Activated CD8-positive, alpha-beta T cell treated with anti-CD3 and anti-CD28 coated beads, Interleukin-2, amount 10 ng/mL, durations not matched to agents 7 days and 5 days (primary cell): ENCODE measurements around the gene OSER1. TPM values are rescaled to one million over a fixed set of nuclear protein-coding genes. Genes with fewer than 3 reads are reported as not detected.
A peak's percentile ranks its signal among the peaks of the same experiment; 100 is the strongest.

Experiments used
- ATAC-seq: fragments of 150-1000 bp; cut with Tn5 transposase; one replicate; pipeline ENCODE4 v1.10.0; 2021; ENCODE audit warnings: moderate library complexity
- CTCF ChIA-PET: fragments of 350-600 bp; sonication (Branson Sonifier 250); formaldehyde crosslinking; loops from one replicate; lab custom pipeline; 2021; ENCODE audit warnings: antibody characterized with exemption; lab: Charles Lee
- POLR2A ChIA-PET: fragments of 350-600 bp; sonication (Branson Sonifier 250); formaldehyde crosslinking; loops from one replicate; lab custom pipeline; 2021; ENCODE audit warnings: antibody characterized with exemption; lab: Charles Lee
- DNase-seq: peaks from one replicate; pipeline ENCODE4 v3.0.0-alpha.2; 2020
- H3K27ac Mint-ChIP-seq: one replicate; pipeline ENCODE4 v1.8.0; 2021; ENCODE audit warnings: mild to moderate bottlenecking, mixed read lengths
- H3K27me3 Mint-ChIP-seq: one replicate; pipeline ENCODE4 v1.8.0; 2021; ENCODE audit warnings: low read depth, mixed read lengths
- H3K36me3 Mint-ChIP-seq: one replicate; pipeline ENCODE4 v1.8.0; 2021; ENCODE audit warnings: low read depth, mixed read lengths
- H3K4me1 Mint-ChIP-seq: one replicate; pipeline ENCODE4 v1.8.0; 2021; ENCODE audit warnings: low read depth, mixed read lengths
- H3K4me3 Mint-ChIP-seq: one replicate; pipeline ENCODE4 v1.8.0; 2021; ENCODE audit warnings: mild to moderate bottlenecking, mixed read lengths
- H3K9me3 Mint-ChIP-seq: one replicate; pipeline ENCODE4 v1.8.0; 2022; ENCODE audit warnings: mixed read lengths; ENCODE audit not compliant: insufficient read depth
- total RNA-seq, 2 experiments: library from RNA; stranded (reverse); gene quantifications; one replicate each; pipeline ENCODE4 v1.2.3, GENCODE V29; 2021

Gene OSER1
- total RNA-seq, 2 experiments from 2014 or later = 19.1 to 19.9 TPM

- no peaks in the 10 kb centered on the region for H3K4me1 Mint-ChIP-seq
- H3K9me3 Mint-ChIP-seq = no peaks in the 10 kb centered on the region
- H3K27ac Mint-ChIP-seq = no peak overlapping the region
- ChIA-PET POLR2A (no interaction called here), CTCF (interaction anchor here (0.8 to 1.9 kb wide), 3 partner anchors 17 to 139 kb away, joined by 3 to 9 read pairs (median 3); partner anchors contain the start of gene FITM2)
- H3K27me3 Mint-ChIP-seq = peaks cover 34% of the 10 kb centered on the region
- no peak for ATAC-seq
- no peak overlapping the region for H3K4me3 Mint-ChIP-seq
- DNase-seq = no peak
- H3K36me3 Mint-ChIP-seq = no peaks in the 10 kb centered on the region
Measured at GRCh38 chr20:44171775-44172571, 38.6 kb downstream of the OSER1 start.

- no peaks in the 10 kb centered on the region for H3K4me1 Mint-ChIP-seq
- ChIA-PET CTCF (interaction anchor here (0.8 kb wide), 2 partner anchors 16 to 18 kb away, joined by 3 read pairs; no protein-coding TSS in a partner anchor), POLR2A (no interaction called here)
- no peak for DNase-seq
- no peak overlapping the region for H3K4me3 Mint-ChIP-seq
- ATAC-seq = no peak
- no peaks in the 10 kb centered on the region for H3K9me3 Mint-ChIP-seq
- no peaks in the 10 kb centered on the region for H3K36me3 Mint-ChIP-seq
- no peak overlapping the region for H3K27ac Mint-ChIP-seq
- peaks cover 37% of the 10 kb centered on the region for H3K27me3 Mint-ChIP-seq
Measured at GRCh38 chr20:44170816-44171410, 39.7 kb downstream of the OSER1 start.

GRCh38 chr20:44167736-44168135 lies 42.8 kb downstream of the OSER1 start:
- Mint-ChIP-seq H3K36me3 (no peaks in the 10 kb centered on the region), H3K27ac (no peak overlapping the region), H3K4me3 (no peak overlapping the region), H3K9me3 (no peaks in the 10 kb centered on the region), H3K27me3 (peaks cover 48% of the 10 kb centered on the region), H3K4me1 (no peaks in the 10 kb centered on the region)
- ChIA-PET POLR2A (no interaction called here), CTCF (interaction anchor here (1.5 kb wide), 1 partner anchor 22 kb away, joined by 5 read pairs; no protein-coding TSS in a partner anchor)
- DNase-seq (no peak), ATAC-seq (no peak)

GRCh38 chr20:44166477-44166876 lies 44.1 kb downstream of the OSER1 start:
- H3K4me3 Mint-ChIP-seq = no peak overlapping the region
- POLR2A ChIA-PET = no interaction called here
- no peaks in the 10 kb centered on the region for H3K4me1 Mint-ChIP-seq
- no peaks in the 10 kb centered on the region for H3K36me3 Mint-ChIP-seq
- DNase-seq (no peak), ATAC-seq (no peak)
- no peak overlapping the region for H3K27ac Mint-ChIP-seq
- peaks cover 45% of the 10 kb centered on the region for H3K27me3 Mint-ChIP-seq
- no peaks in the 10 kb centered on the region for H3K9me3 Mint-ChIP-seq
- CTCF ChIA-PET = interaction anchor here (1.5 kb wide), 1 partner anchor 50 kb away, joined by 5 read pairs; no protein-coding TSS in a partner anchor

- H3K27ac Mint-ChIP-seq = no peak overlapping the region
Measured at GRCh38 chr20:44166008-44166407, 44.6 kb downstream of the OSER1 start.

GRCh38 chr20:44160133-44160532 lies 50.4 kb downstream of the OSER1 start:
- Mint-ChIP-seq H3K4me3 (no peak overlapping the region), H3K9me3 (no peaks in the 10 kb centered on the region), H3K4me1 (no peaks in the 10 kb centered on the region), H3K36me3 (no peaks in the 10 kb centered on the region), H3K27ac (no peak overlapping the region), H3K27me3 (peaks cover 38% of the 10 kb centered on the region)
- ChIA-PET CTCF (no interaction called here), POLR2A (no interaction called here)
- ATAC-seq (no peak), DNase-seq (no peak)

More at GRCh38 chr20:44166008-44166407, 44.6 kb downstream of the OSER1 start:
- ChIA-PET POLR2A (no interaction called here), CTCF (interaction anchor here (0.5 to 1.5 kb wide), 2 partner anchors 49 to 202 kb away, joined by 3 to 5 read pairs; no protein-coding TSS in a partner anchor)
- H3K4me3 Mint-ChIP-seq = no peak overlapping the region
- no peak for ATAC-seq
- peaks cover 42% of the 10 kb centered on the region for H3K27me3 Mint-ChIP-seq
- no peaks in the 10 kb centered on the region for H3K36me3 Mint-ChIP-seq
- DNase-seq = no peak
- no peaks in the 10 kb centered on the region for H3K9me3 Mint-ChIP-seq
- H3K4me1 Mint-ChIP-seq = no peaks in the 10 kb centered on the region

GRCh38 chr20:44159711-44160110 lies 50.9 kb downstream of the OSER1 start:
- ATAC-seq (no peak), DNase-seq (no peak)
- Mint-ChIP-seq H3K4me1 (no peaks in the 10 kb centered on the region), H3K36me3 (no peaks in the 10 kb centered on the region), H3K9me3 (no peaks in the 10 kb centered on the region), H3K27me3 (peaks cover 38% of the 10 kb centered on the region), H3K27ac (no peak overlapping the region), H3K4me3 (no peak overlapping the region)
- ChIA-PET CTCF (no interaction called here), POLR2A (no interaction called here)

GRCh38 chr20:44159125-44159524 lies 51.4 kb downstream of the OSER1 start:
- H3K27ac Mint-ChIP-seq = no peak overlapping the region
- H3K9me3 Mint-ChIP-seq = no peaks in the 10 kb centered on the region
- ATAC-seq (no peak), DNase-seq (no peak)
- no peaks in the 10 kb centered on the region for H3K4me1 Mint-ChIP-seq
- POLR2A ChIA-PET = no interaction called here
- peaks cover 34% of the 10 kb centered on the region for H3K27me3 Mint-ChIP-seq
- H3K4me3 Mint-ChIP-seq = no peak overlapping the region
- CTCF ChIA-PET = no interaction called here
- H3K36me3 Mint-ChIP-seq = no peaks in the 10 kb centered on the region

GRCh38 chr20:44157061-44157460 lies 53.5 kb downstream of the OSER1 start:
- Mint-ChIP-seq H3K36me3 (no peaks in the 10 kb centered on the region), H3K27me3 (peaks cover 24% of the 10 kb centered on the region), H3K4me1 (peaks cover 10% of the 10 kb centered on the region), H3K4me3 (no peak overlapping the region), H3K9me3 (no peaks in the 10 kb centered on the region), H3K27ac (no peak overlapping the region)
- ChIA-PET POLR2A (no interaction called here), CTCF (interaction anchor here (1.1 kb wide), 1 partner anchor 33 kb away, joined by 3 read pairs; no protein-coding TSS in a partner anchor)
- ATAC-seq (no peak), DNase-seq (no peak)

GRCh38 chr20:44154521-44155001 lies 56.0 kb downstream of the OSER1 start:
- Mint-ChIP-seq H3K27ac (no peak overlapping the region), H3K4me3 (no peak overlapping the region), H3K36me3 (no peaks in the 10 kb centered on the region), H3K9me3 (no peaks in the 10 kb centered on the region), H3K4me1 (peaks cover 10% of the 10 kb centered on the region), H3K27me3 (peaks cover 18% of the 10 kb centered on the region)
- ATAC-seq (no peak), DNase-seq (no peak)
- POLR2A ChIA-PET = no interaction called here
- CTCF ChIA-PET = interaction anchor here (0.5 to 1.8 kb wide), 5 partner anchors 17 to 156 kb away, joined by 3 to 8 read pairs (median 4); partner anchors contain the start of gene FITM2

- DNase-seq (no peak), ATAC-seq (peak; percentile 87)
- Mint-ChIP-seq H3K4me1 (peaks cover 10% of the 10 kb centered on the region), H3K27me3 (peaks cover 12% of the 10 kb centered on the region), H3K36me3 (no peaks in the 10 kb centered on the region), H3K4me3 (no peak overlapping the region), H3K9me3 (no peaks in the 10 kb centered on the region), H3K27ac (no peak overlapping the region)
- CTCF ChIA-PET = interaction anchor here (0.6 to 1.8 kb wide), 4 partner anchors 18 to 157 kb away, joined by 3 to 8 read pairs (median 4); partner anchors contain the start of gene FITM2
- POLR2A ChIA-PET = interaction anchor here (1.2 kb wide), 1 partner anchor 10 kb away, joined by 3 read pairs; no protein-coding TSS in a partner anchor
Measured at GRCh38 chr20:44153636-44154043, 56.9 kb downstream of the OSER1 start.
